GOT3 (cell line): Measurements from ENCODE around the gene PPID.
"Not testable (repeated sequence)": the region's sequence is repeated elsewhere in the genome, so short reads cannot be mapped to it uniquely, and the experiment has no call there.

Source experiments
- DNase-seq: peaks from one replicate; lab custom pipeline; 2025; ENCODE audit warnings: mixed read lengths; lab: John Stamatoyannopoulos, UW

Gene PPID

DNA sequence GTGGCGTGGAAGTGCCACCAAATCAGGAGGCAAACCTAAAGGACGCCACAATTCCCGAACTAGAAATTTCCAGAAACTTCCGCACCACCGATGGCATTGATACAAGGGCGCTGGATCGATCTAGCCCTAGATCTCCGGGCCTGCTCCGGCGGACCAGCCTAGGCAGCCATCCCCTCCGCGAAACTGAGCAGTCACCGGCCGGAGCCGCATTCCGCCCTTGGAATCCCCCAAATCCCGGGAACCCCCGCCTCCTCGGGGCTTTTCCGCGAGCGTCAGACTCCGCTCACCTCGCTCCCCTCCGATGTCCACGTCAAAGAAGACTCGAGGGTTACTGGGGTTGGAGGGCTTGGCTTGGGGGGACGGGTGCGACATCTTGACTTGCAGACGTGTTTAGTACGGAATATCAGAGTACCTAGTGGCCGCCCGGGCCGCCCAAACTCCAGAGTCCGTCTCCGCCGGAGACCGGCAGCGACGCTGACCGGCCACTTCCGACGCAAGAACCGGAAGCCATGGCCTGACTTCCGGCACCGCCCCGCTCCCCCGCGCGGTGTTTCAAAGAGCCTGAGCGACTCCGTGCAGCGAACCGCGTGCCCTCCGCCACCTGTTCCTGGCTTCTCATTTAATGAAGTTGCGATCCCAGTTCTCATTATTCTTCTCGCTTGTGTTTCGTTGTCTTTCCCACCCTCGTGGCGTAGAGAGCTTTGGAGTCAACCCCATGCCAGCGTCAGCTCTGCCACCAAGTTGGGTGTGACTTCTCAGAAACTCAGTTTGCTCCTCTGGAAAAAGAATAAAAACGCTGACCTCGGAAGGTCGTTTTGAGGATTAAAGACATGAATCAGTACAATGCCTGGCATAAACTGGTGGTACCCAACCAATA, at the start of gene PPID:
Gene PPID (minus strand): TSS at position 480 of the 877 bp plus-strand sequence. CDS start 108 bp downstream, at position 372.
- DNase-seq = peak; percentile 5

DNA sequence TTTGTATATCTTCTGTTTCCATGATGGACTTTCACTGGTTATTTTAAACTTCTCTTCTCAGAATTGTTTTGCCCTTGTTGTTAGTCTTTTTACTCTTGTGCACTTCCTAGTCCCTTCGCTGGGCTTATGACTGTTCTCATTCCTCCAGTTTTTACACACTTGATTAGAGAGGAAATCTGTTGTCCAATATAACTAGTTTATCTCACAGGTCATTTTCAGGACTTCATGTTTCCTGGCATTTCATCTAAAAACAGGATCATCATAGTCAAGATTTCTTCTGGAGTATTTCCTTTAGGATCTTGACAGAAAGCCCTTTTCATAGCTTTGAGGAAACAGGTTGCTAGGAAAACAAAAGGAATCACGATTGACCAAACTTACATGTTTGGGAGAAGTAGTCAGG, 48.6 kb upstream of the PPID start:
- no peak for DNase-seq

DNA sequence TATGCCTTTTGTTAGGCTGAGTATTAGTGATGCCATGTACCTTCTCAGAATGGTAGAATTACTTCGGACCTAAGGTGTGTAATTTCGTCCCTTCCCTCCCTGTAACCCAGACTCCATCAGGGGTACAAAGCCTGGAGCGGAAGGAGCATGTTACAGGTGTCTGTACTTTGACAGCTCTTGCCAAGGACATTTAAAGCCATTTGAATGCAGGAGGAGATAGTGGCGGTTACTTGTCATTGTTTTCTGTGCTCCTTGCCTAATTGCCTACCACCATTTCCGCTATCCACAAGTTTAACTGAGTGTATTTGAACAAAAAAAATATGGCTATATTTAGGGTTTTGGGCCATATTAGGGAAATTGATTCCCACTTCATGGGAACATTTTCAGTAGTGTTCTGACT, 47.5 kb upstream of the PPID start:
- no peak for DNase-seq

DNA sequence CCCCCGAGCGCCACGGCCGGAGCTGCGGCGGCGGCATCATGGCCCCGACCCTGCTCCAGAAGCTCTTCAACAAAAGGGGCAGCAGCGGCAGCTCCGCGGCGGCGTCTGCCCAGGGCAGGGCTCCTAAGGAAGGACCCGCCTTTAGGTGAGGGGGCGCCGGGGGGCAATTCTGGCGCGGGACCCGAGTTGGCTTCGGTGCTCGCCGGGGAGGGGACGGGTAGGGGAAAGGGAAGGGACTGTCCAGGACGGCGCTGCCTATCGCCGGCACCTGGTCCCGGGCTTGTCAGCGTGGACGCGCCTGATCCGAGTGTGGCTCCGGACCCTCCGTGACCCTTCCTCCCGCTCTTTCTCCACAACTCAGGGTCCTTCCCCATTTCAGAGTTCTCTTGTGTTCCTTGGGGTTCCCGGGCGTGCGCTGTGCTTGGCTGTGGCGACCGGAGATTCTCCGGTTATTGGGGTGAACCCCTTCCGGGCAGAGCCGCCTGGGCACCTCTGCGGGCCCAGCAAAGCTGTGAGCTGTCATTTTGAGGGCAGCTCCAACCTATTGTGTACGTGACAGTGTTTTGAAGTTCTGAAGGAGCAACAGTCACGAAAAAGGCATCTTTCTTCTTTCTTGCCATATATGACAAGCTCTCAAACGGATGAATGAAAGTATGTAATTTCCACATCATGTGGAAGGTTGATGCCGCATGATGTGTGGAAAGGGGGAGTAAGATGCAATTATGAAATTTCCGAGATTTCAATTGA, 46.2 kb upstream of the PPID start:
- DNase-seq = no peak

DNA sequence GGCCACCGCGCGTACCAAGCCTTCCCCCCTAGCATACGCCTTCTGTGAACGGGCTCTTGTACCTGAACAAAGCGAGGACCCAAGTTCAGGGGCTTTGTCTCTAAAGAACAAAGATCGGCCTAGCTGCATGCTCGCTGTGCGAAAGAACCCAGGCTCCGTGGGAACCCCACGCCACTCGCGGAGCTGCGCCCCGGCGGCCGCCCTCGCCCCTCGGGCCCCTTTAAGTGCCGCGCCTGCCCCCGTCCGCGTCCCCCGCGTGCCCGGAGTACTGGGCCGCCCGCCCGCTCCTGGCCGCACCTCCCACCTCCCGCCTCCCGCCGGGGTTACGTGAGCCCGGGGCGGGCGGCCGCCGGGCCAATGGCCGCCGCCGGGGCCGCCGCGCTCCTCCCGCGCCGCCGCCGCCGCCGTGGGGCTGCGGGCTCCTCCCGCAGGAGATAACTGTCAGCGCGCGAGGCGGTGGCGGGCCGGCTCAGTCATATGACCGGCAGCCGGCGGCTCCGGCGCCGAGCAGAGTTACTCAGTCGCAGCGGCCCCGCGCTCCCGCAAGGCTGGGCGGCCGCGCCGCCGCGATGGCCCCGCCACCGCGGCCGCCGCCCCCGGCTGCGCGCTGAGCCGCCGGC, 45.5 kb upstream of the PPID start, which contains the start of gene FNIP2:
Gene FNIP2 (plus strand): TSS at position 472 of the 620 bp plus-strand sequence. CDS start 187 bp downstream, outside the sequence.
- DNase-seq = peak; percentile 8

DNA sequence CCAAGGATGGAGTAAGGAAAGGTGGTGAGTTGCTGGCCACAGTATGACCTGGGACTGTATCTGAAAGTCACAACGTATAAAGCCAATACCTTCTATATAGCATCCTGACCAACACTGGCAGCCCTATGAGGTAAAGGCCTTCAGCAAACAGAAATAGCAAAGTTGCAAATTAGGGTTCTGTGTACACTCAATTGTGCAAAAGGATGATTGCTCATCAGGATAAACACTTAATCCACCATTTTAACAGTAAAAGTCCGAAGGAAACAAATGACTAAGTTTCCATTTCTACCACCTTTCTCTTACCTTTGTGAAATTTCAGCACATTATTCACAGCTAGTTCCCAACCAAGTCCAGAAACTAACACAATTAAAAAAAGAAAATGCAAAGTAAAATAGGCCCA, 44.3 kb upstream of the PPID start:
- DNase-seq = no peak

DNA sequence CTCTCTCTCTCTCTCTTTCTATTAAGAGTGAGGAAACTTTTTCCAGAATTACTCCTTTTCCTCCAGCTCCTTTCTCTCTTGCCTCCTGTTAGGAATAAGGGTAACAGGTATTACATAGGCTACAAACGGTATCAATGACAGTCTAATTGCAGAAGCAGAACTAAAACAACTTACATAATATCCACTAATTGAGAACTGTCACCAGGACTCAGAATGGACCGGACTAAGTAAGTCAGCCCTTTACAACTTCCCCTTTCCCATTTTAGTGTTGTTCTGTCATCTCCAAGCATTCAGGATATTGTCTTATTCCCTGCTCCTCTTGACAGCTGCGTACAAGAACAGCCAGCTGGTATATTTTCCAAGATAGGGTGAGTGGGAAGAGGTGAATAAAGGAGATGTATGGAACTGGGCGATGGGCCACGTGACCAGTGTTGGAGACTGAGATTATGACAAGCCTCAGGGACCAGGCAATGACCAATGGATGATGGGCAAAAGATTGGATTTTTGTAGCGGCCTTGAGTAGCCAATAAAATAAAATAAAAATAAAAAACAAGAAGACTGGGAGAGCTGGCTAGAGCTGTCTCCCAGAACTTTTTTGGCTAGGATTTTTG, 43.3 kb upstream of the PPID start:
- no peak for DNase-seq

DNA sequence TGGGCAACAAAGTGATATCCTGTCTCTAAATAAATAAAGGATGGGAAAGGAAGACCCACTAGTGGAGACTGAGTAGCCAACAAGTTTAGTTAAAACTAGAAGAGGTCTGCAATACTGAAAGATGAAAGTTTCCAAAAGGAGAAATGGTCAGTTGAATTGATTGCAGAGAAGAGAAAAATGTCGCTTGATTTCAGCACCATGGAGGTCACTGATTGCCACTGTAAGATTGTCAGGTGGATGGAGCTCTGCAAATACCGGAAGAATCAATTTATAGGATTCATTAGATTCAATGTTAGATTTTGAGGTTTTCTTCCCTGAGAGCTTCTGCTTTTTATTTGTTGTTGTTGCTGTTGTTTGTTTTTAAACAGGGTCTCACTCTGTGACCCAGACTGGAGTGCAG, 40.3 kb upstream of the PPID start:
- no peak for DNase-seq

DNA sequence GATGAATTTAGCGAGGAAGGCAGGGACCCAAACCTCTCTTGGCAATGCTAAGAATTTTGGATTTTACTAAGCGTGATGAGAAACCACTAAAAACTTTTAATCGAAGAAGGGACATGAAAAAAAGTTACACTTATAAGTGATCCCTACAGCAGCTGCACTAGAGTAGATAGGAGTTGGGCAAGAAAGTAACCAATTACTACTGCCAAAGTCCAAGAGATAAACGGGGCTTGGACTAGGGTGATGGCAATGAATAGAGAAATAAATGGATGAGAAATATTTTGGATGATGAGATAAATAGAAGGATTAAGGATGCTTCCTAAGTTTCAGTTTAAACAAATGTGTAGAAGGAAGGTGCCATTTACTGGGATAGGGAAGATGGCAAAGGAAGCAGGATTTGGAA, 39.4 kb upstream of the PPID start:
- DNase-seq = no peak

DNA sequence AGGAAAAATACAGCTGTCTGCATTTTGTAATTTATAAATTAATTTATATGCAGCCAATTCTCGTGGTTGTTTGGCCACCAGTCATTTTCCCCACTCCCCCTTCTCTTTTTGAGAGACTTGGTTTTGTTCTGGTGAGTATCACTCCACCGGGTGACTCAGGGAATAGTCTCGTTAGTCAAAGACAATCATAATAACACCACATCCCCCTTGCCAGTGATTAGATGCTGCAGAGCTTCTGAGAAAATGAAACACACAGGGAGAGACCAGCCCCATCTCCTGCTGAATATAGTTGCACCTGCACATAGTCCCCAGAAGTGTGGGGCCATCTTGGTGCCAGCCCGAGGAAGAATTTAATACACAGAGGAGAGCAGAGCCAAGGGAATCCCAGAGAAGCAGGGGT, 37.7 kb upstream of the PPID start:
- DNase-seq = no peak

DNA sequence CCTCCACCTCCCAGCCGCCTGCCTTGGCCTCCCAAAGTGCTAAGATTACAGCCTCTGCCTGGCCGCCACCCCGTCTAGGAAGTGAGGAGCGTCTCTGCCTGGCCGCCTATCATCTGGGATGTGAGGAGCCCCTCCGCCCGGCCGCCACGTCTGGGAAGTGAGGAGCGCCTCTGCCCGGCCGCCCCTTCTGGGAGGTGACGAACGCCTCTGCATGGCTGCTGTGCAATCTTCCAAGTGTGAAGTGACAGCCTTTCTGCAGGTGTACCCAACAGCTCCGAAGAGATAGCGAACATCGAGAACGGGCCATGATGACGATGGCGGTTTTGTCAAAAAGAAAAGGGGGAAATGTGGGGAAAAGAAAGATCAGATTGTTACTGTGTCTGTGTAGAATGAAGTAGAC, 36.3 kb upstream of the PPID start:
- not testable (repeated sequence) for DNase-seq

DNA sequence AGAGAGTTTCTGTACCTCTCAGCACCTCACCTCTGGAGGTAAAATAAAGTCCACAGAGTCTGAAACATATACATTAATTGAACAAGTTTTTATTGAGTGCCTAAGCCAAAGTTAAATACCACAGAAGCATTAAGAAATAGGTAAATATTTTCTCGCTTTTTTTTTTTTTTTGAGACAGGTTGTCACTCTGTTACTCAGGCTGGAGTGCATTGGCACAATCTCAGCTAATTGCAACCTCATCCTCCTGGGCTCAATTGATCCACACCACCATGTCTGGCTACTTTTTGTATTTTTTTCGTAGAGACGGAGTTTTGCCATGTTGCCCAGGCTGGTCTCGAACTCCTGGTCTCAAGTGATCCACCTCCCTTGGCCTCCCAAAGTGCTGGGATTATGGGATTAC, 35.5 kb upstream of the PPID start:
- no peak for DNase-seq

DNA sequence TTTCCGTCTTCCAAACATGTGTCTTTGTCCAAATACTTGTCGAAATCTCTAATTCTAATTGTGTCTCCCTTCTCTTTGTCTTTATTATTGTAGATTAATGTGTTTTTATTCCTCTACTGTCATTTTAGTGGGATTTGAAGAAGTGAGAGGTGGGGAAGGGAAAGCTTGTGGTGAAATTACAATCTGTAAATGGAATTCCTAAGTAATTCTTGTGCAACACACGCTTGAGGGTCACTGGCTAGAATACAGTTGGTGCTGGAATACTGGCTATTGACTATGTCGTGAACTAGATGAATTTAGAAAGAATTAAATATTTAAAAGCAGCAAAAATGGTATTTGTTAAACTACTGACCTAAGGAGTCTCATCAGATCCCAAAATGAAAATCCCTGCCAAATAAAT, 34.9 kb upstream of the PPID start:
- DNase-seq = no peak

DNA sequence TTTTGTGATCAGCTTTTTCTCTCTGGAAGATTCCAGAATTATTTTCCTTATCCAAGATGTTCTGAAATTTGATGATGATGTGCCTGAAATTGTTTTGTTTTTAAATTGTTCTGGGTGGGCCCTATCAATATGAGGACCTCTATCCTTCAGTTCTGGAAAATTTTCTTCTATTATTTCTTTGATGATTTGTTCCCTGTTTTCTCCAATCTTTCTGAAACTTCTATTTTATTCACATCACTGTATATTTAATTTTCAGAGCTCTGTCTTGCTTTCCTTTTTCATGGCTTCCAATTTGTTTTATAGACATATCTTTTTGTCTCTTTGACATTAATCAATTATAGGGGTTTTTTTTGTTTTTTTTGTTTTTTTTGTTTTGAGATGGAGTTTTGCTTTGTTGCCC, 33.4 kb upstream of the PPID start:
- DNase-seq = no peak

DNA sequence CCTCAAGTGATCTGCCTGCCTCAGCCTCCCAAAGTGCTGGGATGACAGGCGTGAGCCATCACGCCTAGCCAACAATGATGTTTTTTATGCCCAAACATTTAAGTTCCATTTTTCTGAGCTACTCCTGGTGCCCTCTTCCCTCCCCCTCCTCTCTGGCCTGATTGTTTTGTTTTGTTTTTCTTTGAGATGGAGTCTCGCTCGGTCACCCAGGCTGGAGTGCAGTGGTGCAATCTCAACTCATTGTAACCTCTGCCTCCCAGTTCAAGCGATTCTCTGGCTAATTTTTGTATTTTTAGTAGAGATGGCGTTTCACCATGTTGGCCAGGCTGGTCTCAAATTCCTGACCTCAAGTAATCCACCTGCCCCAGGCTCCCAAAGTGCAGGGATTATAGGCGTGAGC, 32.6 kb upstream of the PPID start:
- not testable (repeated sequence) for DNase-seq

DNA sequence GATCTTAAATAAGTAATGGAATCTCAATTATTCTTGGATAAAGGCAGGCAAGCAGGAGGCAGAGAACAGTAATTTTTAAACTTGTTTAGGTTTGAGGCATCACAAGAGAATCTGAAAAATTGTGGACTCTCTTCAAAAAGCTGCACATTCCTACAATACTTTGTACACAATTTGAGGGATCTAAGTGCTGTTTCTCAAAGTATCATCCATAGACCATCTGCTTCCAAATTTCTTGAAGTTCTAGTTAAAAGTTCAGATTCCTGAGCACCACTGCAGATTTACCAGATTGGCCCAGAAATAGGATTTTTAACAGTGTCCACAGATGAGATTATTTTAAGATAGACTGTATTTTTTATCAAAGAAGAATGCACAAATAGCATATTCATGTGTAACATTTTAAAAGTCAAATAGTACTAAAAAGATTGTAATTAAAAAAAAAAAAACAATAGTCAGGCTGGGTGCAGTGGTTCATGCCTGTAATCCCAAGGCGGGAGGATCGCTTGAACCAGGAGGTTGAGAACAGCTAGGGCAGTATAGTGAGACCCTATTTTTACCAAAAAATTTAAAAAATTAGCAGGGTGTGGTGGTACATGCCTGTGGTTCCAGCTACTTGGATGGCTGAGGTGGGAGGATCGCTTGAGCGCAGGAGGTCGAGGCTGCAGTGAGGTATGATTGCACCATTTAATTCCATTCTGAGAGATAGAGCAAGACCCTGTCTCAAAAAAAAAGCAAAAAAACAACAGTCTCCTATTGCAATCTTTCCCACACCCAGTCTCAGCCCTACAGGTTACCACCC, 31.4 kb upstream of the PPID start:
- DNase-seq = no peak

DNA sequence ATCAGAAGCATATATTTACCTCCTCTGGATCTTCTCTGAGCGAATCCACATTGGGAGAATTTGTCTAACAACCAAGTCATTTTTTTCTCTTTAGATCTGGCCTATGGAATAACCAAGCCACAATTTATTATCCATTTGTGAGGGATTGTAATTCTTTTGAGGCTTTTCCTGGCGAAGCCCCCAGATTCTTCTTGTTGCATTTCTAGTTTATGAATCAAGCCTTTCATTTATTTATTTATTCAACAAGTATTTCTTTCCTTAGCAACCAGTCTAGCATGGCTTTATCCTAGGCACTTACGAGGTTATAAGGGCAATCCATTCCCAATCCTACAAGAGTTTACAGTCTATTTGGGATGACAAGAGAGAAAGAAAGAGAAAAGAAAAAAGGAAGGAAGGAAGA, 27.2 kb upstream of the PPID start:
- no peak for DNase-seq

DNA sequence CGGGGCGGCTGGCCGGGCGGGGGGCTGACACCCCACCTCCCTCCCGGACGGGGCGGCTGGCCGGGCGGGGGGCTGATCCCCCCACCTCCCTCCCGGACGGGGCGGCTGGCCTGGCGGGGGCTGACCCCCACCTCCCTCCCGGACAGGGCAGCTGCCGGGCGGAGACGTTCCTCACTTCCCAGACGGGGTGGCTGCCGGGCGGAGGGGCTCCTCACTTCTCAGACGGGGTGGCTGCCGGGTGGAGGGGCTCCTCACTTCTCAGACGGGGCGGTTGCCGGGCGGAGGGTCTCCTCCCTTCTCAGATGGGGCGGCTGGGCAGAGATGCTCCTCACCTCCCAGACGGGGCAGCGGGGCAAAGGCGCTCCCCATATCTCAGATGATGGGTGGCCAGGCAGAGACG, 23.3 kb upstream of the PPID start:
- DNase-seq = not testable (repeated sequence)

DNA sequence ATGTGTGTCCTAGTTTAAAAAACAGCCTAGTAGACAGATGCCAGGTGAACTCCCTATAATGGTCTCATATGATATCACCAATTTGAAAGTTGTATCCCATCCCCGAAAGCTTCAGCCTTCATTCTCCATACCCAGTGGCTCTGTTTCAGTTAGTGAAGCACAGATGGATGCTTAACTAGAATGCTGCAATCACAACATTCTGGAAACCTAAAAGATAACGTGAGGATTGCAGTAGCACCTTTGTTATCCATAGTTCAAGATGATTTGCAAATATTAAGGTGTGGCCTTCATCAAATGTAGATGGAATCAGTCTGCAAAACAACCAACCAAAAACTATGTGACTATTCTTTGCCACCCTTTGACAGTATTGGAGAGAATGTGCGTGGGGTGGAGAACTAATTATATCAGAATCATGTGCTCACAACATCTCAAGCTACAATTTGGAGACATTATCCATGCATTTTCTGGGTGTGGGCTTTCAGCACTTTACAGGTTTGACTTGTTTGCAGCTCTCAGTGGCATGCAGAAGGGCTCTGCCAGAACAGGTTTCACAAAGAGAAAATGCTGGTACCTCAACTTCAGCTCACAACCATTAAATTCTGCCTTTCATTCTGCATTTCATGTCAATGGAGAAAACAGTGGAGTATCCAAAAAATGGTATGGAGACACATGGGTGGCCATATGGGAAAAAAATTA, 18.3 kb upstream of the PPID start:
- DNase-seq = no peak

DNA sequence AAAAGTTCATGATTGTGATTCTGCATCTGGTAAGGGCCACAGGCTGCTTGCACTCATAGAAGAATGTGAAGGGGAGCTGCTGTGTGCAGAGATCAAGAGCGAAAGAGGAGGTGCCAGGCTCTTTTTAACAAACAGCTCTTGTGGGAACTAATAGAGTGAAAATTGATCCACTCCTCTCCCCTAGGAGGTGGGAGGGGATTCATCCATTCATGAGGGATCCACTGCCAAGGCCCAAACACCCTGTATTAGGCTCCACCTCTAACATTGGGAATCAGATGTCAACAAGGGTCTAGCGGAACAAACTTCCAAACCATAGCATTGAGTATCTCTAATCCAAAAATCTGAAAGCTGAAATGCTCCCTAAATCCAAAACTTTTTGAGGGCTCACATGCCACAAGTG, 16.4 kb upstream of the PPID start:
- no peak for DNase-seq

DNA sequence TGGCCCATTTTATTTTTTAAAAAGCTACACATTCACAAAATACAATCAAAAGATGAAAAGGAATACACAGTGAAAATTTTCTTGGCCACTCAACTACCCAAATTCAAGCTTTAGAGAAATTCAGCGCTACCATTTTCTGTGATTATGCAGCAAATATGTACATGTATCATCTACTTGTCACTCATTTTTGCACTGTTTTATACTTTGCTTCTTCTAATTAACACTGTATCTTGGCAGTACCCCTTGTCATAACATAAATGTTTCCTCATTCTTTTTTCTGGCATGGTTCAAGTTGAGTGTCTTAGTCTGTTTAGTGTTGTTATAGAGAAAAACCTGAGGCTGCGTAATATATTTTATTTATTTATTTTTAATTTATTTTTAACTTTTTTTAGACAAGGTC, 15.7 kb upstream of the PPID start:
- no peak for DNase-seq
